A673 (cell line): ENCODE measurements around the gene U2AF1L4. TPM values are rescaled to one million over a fixed set of nuclear protein-coding genes. Genes with fewer than 3 reads are reported as not detected.

Experiments
- BruUV-seq: library from RNA; stranded (reverse); fragments of 400-500 nt; replicated peaks from 2 replicates; lab custom pipeline; 2021; lab: Mats Ljungman, UMichigan
- CTCF ChIA-PET: fragments of 300-600 bp; sonication (Branson Sonifier 250); formaldehyde crosslinking; loops from one replicate; lab custom pipeline; 2022; ENCODE audit warnings: antibody characterized with exemption; lab: Charles Lee
- POLR2A ChIA-PET: fragments of 300-600 bp; sonication (Branson Sonifier 250); formaldehyde crosslinking; loops from one replicate; lab custom pipeline; 2022; ENCODE audit warnings: antibody characterized with exemption; ENCODE audit not compliant: low non-redundant PET; lab: Charles Lee
- DNase-seq: peaks from one replicate; pipeline ENCODE4 v3.0.0-alpha.2; 2015; ENCODE audit warnings: low spot score
- H3K27ac ChIP-seq: fragments of 200-600 bp; sonication (generic); 2 replicates; pipeline ENCODE4 v1.5.1; 2016; ENCODE audit warnings: mixed run types, low read depth, mild to moderate bottlenecking, mixed read lengths, antibody characterized with exemption, low read length; ENCODE audit not compliant: poor library complexity, severe bottlenecking
- H3K27me3 ChIP-seq: fragments of 200-600 bp; sonication (generic); replicated peaks from 2 replicates; pipeline ENCODE4 v1.6.1; 2017; ENCODE audit warnings: mixed run types, low read depth, mild to moderate bottlenecking, mixed read lengths, antibody characterized with exemption, low read length; ENCODE audit not compliant: insufficient read depth, poor library complexity
- H3K36me3 ChIP-seq: fragments of 200-600 bp; sonication (generic); 2 replicates; pipeline ENCODE4 v1.6.1; 2016; ENCODE audit warnings: mixed run types, mild to moderate bottlenecking, mixed read lengths, antibody characterized with exemption, low read length; ENCODE audit not compliant: insufficient read depth, poor library complexity, severe bottlenecking
- H3K4me1 ChIP-seq: fragments of 200-600 bp; sonication (generic); 2 replicates; pipeline ENCODE4 v1.6.1; 2017; ENCODE audit warnings: mixed run types, mild to moderate bottlenecking, mixed read lengths, antibody characterized with exemption, low read length; ENCODE audit not compliant: insufficient read depth, poor library complexity, severe bottlenecking
- H3K4me3 ChIP-seq: fragments of 200-600 bp; sonication (generic); 2 replicates; pipeline ENCODE4 v1.5.1; 2016; ENCODE audit warnings: low read depth, mixed run types, mild to moderate bottlenecking, mixed read lengths, low read length; ENCODE audit not compliant: poor library complexity, severe bottlenecking
- H3K9me3 ChIP-seq: fragments of 200-600 bp; sonication (generic); 2 replicates; pipeline ENCODE4 v1.6.1; 2016; ENCODE audit warnings: mixed run types, low read depth, mild to moderate bottlenecking, mixed read lengths, antibody characterized with exemption, low read length; ENCODE audit not compliant: poor library complexity, severe bottlenecking
- CTCF ChIP-seq: fragments of 300-800, 200-600 bp; sonication (generic); conservative IDR thresholded peaks from 2 replicates; pipeline ENCODE4 v1.5.1; 2017; ENCODE audit warnings: low read depth, mild to moderate bottlenecking, antibody characterized with exemption, low read length, moderate library complexity, mixed read lengths
- EZH2 ChIP-seq: fragments of 200-600 bp; sonication (generic); IDR thresholded peaks from 2 replicates; pipeline ENCODE4 v1.6.1; 2017; ENCODE audit warnings: borderline replicate concordance, low read depth, mild to moderate bottlenecking, mixed read lengths, antibody characterized with exemption, low read length; ENCODE audit not compliant: poor library complexity, severe bottlenecking
- intact Hi-C: fragments of 100-400 bp; cut with micrococcal nuclease; formaldehyde crosslinking; loops from one replicate; pipeline ENCODE4 v1.10.0; 2022; ENCODE audit not compliant: unreplicated experiment
- total RNA-seq: library from RNA; stranded (reverse); gene quantifications from 2 replicates; pipeline ENCODE4 v1.2.3, GENCODE V29; 2021

The U2AF1L4 gene
- total RNA-seq, 1 experiment from 2014 or later, result 21.0 TPM

DNA sequence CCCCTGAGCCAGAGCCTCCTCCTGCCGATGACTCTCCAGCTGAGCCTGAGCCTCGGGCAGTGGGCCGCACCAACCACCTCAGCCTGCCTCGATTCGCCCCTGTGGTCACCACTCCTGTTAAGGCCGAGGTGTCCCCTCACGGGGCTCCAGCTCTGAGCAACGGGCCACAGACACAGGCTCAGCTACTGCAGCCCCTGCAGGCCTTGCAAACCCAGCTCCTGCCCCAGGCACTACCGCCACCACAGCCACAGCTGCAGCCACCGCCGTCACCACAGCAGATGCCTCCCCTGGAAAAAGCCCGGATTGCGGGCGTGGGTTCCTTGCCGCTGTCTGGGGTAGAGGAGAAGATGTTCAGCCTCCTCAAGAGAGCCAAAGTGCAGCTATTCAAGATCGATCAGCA lies 23.8 kb downstream of the U2AF1L4 start:
- Histone ChIP-seq H3K36me3 (peaks cover 59% of the 10 kb centered on the region), H3K4me1 (peaks cover 6% of the 10 kb centered on the region), H3K9me3 (no peaks in the 10 kb centered on the region), H3K27me3 (no peaks in the 10 kb centered on the region), H3K27ac (no peak overlapping the region), H3K4me3 (no peak overlapping the region)
- no TSS peak for BruUV-seq
- intact Hi-C loops, result no loop called here
- TF ChIP-seq EZH2 (no peak), CTCF (no peak)
- no peak for DNase-seq
- CTCF ChIA-PET, result no interaction called here
- POLR2A ChIA-PET, result no interaction called here

- no peak overlapping the region for H3K27ac ChIP-seq
- no peaks in the 10 kb centered on the region for H3K27me3 ChIP-seq
- peaks cover 8% of the 10 kb centered on the region for H3K4me1 ChIP-seq
- CTCF ChIA-PET, result no interaction called here
- no peak overlapping the region for H3K4me3 ChIP-seq
- BruUV-seq, result no TSS peak
- H3K9me3 ChIP-seq, result no peaks in the 10 kb centered on the region
- intact Hi-C loops, result no loop called here
- POLR2A ChIA-PET, result no interaction called here
- TF ChIP-seq EZH2, result no peak
- TF ChIP-seq CTCF, result no peak
- no peak for DNase-seq
- peaks cover 52% of the 10 kb centered on the region for H3K36me3 ChIP-seq
Observed at GRCh38 chr19:35720648-35721047, 24.6 kb downstream of the U2AF1L4 start.

GRCh38 chr19:35720163-35720524 lies 25.1 kb downstream of the U2AF1L4 start:
- Histone ChIP-seq H3K27me3 (no peaks in the 10 kb centered on the region), H3K4me3 (no peak overlapping the region), H3K36me3 (peaks cover 47% of the 10 kb centered on the region), H3K4me1 (peaks cover 8% of the 10 kb centered on the region), H3K9me3 (no peaks in the 10 kb centered on the region), H3K27ac (no peak overlapping the region)
- DNase-seq, result no peak
- CTCF ChIA-PET, result no interaction called here
- TF ChIP-seq CTCF, result no peak
- no peak for TF ChIP-seq EZH2
- intact Hi-C loops, result no loop called here
- POLR2A ChIA-PET, result no interaction called here
- no TSS peak for BruUV-seq
